ENCODE data around the gene MZT2A.
"Not testable (repeated sequence)": the region's sequence is repeated elsewhere in the genome, so short reads cannot be mapped to it uniquely, and the experiment has no call there.

The MZT2A gene

DNA sequence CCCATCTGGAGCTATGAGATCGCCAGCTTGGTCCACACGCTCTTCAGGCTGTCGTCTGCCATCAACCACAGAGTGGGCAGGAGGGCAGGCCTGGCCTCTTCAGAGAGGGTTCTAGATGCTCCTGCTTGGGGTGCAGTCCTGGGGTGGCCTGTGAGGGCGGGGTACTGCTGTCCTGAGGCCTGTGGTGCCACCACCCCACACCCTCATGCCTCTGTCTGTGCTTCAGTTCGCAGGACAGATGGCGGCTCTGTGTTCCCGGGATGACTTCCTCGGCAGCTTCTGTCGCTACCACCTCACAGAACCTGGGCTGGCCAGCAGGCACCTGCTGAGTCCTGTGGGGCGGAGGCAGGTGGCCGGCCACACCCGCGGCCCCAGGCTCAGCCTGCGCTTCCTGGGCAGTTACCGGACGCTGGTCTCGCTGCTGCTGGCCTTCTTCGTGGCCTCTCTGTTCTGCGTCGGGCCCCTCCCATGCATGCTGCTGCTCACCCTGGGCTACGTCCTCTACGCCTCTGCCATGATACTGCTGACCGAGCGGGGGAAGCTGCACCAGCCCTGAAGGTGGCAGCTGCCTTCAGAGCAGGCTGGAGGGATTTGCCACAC lies 27.8 kb upstream of the MZT2A start:
- not testable (repeated sequence) for DNase-seq

DNA sequence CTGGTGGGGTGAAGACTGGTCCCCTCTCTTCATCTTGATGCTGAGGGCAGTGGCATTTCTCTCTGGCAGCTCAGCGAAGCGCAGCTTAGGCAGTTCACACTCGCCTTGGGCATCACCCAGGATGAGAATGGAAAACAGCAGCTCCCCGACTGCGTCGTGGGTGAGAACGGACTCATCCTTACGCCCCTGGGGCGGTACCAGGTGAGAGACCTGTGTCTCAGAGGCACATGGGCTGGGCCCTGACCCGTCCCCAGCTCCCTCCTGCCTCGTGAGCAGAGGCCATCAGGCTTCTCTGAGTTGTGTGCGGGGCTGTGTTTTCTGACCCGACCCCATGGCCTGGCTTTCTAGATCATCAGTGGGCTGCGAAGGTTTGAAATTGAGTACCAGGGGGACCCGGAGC lies 27.3 kb upstream of the MZT2A start:
- no peak for DNase-seq

DNA sequence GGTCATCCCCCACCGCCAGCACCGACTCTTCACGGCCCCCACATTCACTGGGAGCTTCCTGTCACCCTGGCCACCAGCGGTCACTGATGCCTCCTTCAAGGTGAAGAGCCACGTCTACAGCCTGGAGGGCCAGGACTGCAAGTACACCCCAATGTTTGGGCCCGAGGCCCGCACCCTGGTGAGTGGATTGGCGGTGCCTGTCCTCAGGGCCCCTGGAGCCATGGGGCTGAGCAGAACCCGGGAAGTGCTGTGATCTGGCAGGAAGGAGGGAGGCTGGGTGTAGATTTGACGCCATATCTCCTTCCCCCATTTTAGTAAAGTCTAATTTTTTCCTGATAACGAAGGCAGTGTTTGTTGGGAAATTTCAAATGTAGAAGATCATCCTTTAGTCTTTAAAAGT lies 26.3 kb upstream of the MZT2A start:
- not testable (repeated sequence) for DNase-seq

DNA sequence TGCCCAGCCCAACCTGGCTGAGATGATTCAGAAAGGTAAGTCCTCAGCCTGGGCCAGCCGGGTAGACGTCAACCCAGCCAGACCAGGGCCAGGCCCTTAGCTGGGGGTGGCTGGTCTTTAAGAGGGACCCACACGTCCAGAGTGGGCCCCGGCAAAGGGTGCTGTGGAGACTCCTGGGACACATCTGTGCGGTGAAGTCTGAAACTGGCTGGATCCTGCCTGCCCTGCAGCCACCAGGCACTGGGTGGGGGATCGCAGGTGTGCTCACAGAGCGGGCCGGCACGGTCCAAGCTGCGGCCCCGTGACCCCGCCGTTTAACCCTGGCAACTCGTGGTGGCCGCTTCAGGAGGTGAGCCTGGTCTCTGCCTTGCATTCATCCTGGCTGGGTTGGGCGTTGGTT lies 25.7 kb upstream of the MZT2A start:
- not testable (repeated sequence) for DNase-seq

DNA sequence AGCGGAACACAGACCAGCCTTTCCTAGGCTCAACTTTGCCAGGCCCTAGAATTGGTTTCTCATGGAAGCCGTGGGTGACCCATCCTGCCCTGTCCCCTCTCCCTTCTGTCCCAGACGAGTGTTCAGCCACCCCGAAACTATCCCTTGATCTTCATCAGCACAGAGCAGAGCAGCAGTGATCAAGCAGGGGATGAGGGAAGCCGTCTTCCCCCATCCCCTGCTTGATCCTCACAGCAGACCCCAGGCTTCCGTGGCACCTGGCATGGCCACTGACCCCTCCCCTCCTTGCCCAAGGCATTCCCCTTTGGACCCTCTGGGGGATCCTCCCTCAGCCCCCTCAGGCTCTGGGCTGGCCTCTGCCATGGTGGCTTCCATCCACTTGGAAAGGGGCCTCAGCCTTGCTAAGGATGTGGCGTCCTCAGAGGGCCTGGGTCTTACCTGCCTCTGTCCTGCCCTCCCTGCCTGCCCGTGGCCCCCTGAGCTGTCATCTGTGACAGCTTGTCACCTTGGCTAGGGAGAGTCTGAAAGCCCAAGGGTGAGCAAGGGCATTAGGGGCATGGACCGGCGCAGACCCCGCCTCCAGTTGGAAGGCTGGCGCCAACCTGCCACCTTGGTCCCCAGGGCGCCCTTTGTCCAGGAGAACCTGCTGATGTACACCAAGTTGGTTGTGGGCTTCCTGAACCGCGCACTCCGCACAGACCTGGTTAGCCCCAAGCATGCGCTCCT lies 25.1 kb upstream of the MZT2A start:
- DNase-seq = no peak

DNA sequence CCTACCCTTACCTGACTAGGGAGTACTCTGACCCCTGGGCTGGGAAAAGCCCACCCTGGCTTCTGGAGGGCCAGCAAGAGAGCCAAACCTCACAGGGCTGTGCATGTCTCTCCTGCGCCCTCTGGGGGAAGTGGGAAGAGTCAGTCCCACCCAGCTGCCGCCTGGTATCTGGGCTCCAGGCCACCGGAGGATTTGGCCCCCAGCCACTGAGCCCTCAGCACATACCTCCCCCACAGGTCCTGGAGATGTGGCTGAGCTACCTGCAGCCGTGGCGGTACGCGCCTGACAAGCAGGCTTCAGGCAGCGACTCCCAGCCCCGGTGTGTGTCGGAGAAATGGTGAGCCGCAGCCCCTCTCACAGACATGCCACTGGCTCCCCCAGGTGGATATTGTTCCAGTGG lies 24.4 kb upstream of the MZT2A start:
- not testable (repeated sequence) for DNase-seq

DNA sequence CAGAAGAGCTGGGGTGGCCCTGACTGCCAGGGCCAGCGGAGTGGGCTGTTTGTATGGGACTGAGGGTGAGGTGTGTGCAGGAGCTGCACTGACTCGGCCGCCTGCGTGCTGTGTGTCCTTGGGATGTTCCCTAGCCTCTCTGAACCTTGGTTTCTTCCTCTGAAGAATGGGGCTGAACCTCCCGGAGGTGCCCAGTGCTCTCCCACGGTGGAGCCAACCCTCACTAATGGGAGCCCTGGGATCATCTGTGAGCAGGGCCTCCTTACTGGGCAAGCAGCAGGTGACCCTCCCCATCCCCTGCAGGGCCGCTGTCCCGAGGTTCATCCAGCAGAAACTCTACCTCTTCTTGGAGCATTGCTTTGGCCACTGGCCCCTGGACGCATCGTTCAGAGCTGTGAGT lies 23.8 kb upstream of the MZT2A start:
- DNase-seq = no peak

DNA sequence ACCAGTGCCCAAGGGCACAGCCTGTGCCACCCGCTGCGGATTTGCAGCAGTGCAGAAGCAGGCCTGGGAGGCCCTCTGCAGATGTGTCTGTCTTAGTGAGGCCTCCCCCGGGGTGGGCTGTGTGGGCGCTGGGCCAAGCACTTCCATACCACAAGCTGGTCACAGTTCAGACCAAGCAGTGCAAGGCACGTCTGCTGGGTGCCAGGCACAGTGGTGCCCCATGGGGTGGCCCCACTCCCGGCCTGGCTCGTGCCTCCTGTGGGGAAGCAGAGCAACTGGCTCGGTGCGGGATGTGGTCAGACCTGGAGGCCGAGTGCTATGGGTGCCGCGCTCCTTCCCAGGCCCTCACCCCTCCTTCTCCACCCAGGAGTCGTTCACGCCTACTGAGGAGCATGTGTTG lies 23.0 kb upstream of the MZT2A start:
- DNase-seq = not testable (repeated sequence)

DNA sequence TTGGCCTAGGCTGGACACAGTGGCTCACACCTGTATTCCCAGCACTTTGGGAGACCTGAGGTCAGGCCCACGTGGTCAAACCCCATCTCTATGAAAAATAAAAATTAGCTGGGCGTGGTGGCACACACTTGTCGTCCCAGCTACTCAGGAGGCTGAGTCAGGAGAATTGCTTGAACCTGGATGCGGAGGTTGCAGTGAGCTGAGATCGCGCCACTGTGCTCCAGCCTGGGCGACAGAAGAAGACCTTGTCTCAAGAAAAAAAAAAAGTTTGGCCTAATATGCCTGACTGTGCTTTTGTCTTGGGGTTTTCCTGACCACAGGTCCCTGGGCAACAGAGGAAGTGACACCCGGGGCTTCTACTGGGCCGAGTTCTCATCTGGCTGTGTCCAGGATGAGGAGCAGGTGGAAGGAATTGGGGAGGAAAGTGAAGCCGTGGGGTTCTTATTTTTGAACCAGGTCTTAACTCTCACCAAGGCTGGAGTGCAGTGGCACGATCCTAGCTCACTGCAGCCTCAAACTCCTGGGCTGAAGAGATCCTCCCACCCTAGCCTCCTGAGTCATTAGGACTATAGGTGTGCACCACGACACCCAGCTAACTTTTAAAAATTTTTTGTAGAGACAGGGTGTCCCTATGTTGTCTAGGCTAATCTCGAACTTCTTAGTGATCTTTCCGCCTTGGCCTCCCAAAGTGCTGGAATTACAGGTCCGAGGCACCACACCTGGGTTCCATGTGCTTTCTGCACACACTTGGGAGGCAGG lies 22.4 kb upstream of the MZT2A start:
- DNase-seq = not testable (repeated sequence)

DNA sequence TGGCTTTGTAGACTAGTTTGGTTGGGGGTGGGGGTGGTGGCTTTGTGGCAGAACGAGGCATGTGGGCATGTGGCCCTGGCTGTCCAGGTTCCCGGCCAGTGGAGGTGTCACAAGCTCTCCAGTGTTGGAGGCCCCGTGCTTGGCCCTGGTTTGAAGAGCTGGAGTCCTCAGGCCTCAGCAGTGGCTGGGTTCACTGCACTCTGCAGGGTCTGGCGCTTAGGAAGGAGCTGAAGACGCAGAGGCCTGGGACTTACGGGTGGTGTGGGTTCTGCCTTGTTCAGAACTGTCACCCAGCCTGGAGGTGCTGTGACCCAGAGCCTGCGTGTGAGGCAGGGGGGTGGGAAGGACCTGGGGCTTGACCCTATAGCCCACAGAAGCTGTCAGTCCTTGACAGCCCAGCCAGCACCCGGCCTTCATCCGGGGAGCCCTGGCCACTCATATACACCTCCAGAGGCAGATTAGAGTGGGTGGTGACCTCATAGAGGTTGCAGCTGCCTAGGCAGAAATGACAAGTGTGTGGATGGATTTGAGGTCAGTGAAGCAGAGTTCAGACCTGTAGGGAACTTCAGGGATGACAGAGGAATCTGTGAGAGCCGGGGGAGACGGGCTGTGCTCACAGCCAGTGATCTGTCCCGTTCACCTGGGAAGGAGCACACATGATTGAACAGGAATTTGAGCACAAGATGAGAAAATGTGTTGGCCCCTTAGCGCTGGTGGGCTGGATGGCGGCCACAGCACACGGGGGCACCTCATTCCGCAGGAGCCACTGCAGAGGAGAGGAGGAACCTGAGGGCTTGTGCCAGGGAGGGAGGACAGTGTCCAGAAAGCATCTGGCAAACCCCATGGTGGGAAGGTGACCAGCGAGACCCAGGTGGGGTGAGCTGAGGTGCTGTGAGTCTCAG lies 20.0 kb upstream of the MZT2A start:
- DNase-seq = not testable (repeated sequence)

DNA sequence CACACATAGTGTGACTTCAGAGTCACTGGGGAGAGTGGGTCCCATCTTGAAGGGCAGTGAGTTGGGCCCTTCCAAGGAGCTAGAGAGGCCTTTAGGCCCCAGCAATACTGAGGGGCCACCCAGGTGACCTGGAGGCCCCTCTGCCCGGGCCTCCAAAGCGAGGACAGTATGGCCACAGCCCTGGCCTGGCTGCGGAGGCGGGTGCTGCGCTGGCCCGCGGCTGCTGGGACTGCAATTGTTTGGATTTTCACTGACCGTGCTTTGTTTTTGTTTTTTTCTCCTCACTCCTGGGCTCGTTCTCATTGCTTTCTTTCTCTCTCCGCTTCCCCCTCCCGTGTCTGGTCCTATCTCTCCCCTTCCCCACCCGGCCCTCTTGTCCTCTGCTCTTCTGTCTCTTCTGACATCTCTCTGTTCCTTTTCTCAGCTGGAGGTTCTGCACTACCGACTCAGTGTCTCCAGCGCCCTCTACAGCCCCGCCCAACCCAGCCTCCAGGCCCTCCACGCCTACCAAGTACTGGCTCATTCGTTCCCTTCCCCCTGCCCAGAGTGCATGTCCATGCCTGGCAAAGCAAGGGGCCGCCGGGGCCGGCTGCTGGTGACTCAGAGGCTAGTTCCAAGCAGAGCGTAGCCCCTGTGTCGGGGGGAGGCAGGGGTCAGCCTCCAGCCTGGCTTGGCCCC lies 19.2 kb upstream of the MZT2A start:
- not testable (repeated sequence) for DNase-seq

DNA sequence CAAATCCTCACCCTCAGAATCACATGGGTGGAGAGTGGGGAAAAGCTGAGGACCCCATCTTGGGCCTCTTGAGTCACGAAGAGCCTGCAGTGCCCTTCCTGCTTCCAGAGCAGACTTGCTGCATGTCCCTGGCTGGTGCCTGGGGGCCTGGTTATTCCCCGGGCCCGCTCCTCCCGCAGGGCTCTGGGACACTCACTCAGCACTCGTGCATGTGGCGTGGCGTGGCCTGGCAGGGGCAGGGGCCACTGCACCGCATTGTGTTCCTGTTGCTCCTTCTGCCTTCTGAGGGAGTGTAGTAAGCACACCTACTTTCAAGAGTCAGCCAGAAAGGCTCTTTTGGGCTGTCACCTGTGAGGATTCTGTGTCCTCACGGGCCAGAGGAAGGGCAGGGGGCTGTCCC lies 17.4 kb upstream of the MZT2A start:
- no peak for DNase-seq

DNA sequence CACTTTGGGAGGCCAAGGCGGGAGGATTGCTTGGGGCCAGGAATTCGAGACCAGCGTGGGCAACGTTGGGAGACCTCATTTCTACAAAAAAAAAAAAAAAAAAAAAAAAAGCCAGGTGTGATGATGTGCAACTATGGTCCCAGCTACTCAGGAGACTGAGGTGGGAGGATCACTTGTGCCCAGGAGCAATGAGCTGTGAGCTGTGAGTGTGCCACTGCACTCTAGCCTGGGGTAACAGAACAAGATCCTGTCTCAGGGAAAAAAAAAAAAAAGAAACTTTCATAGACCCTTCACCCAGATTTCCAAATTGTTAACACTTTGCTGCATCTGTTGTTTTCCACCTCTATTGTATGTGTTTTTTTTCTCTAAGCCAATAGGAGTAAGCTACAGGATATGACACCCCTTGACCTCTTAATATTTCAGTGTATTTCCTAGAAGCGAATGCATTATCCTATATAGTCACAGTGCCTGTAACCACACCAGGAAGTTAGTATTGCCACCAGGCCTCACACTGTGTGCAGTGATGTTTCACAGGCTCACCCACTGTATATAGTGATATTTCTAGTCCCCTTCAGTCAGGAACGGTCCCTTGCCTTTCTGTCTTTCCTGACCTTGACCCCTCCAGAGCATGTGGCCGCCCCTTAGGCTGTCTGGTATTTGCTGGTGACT lies 12.0 kb upstream of the MZT2A start:
- DNase-seq = not testable (repeated sequence)

DNA sequence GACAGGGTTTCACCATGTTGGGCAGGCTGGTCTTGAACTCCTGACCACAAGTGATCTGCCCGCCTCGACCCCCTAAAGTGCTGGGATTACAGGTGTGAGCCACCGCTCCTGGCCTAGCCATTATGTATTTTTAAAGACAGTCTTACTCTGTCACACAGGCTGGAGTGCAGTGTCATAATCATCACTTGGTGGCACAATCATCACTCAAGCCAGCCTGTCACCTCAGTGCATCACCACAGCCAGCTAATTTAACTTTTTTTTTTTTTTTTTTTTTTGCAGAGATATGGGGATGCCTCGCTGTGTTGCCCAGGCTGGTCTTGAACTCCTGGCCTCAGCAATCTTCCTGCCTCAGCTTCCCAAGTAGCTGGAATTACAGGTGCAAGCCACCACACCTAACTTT lies 11.4 kb upstream of the MZT2A start:
- DNase-seq = not testable (repeated sequence)

DNA sequence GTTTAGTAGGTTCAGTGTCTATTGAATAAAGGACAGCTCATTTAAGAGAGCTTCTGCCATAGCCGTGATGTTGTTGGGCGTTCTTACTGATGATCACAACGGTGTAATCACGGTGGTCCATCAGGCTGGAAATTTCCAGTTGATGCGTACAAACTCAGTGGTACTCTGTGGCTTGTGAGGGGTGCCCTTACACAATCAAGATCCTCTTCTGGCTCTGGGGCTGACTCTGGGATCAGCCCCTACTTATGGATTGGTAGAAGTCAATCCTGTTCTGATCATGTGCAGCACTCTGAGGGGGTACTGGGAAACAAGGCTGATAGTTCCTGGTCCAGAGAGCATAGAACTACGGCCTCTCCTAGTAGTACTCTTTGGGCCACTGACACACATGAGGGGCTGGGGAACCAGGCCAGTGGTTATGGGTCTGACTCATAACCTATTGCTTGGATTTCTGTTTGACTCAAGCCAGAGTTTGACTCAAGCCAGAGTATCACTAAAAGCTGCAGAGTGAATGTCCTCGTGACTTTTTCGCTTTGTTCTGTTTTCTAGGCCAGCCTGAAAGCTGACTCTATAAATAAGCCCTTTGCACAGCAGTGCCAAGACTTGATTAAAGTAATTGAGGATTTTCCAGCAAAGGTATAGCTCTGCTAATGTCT lies 6.2 kb upstream of the MZT2A start:
- not testable (repeated sequence) for DNase-seq

DNA sequence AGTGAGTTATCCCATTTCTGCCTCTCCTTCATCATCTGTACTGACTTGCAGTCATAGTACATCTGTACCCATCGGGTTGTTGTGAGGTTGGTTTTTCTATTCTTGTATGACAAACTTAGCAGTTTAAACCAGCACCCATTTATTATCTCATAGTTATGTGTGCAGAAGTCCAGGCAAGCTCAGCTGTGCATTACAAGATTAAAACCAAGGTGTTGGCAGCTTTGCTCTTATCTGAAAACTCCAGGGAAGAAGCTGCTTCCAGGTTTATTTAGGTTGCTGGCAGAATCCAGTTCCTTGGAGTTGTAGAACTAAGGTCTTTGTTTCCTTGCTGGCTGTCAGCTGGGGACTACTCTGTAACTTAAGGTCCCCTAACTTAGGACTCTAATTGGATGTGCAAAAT lies 3.3 kb upstream of the MZT2A start:
- not testable (repeated sequence) for DNase-seq

DNA sequence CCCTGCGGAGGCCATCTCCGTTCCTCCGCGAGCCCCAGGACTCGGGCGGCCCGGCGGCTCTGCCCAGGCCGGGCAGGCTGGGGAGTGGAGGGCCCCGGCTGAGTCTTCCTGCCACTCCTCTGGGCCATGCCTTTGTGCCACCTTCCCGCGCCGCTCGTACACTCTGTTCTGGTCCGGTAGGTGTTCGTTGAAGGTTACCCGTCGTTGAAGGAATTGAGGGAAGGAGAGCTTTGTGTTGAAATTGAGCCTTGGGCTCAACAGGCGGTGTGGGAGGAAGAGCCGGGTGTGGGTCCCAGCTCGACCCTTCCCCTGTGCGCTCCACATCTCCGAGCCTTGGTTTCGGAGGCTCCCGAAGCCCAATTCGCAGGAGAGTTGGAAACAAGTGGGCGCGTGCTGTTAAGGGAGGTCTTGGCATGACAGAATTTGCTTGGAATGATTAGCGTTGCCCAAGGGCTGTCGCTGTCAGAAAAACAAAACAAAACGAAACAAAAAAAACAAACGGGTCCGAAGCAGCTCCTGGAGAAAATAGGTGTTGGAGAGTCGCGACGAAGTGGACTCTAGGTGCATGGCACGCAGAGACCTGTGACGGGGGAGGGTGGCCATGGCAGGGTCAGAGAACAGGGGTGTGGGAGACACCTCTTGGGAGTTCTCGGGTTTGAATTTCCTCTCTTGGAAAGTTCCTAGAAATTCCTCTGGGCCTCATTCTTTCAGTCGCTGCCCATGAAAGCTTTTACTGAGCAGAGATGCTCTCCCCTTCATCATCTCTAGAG lies 1.2 kb upstream of the MZT2A start:
- no peak for DNase-seq

DNA sequence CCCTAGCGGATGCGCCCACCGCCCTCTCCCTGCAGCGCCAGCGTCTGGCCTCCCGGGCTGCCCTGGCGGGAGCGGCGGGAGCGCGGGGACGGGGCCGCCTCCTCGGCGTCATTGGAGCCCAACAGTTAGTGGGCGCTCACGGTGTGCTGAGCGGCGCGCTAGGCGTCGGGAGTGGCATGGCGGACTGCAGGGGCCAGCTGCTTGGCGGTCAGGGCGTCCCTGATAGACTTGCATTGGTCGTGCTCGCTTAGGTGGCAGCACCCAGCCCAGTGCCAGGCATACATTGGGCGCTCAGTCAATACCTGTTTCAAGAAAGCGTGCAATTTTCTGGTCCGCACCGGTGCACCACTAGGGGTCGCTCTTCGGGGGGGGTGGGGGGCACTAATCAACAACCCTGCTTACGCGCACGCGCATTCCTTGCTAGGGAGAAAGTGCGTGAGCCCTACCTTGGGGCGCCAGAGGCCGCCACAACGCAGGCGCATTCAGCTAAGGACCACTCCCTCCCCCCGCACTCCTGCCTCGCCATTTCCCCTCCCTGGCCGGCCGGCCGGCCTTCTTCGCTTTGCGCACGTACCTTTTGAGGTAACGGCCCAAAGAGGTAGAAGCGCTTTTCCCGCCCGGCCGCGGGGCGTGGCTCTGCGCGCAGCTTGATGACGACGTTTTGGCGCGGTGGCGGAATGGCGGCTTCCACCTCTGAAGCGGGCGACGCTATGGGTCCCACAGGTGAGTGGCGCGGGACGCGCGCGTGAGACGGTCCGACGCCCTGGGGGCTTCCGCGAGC lies 411 bp upstream of the MZT2A start:
- DNase-seq = peak; percentile 93

DNA sequence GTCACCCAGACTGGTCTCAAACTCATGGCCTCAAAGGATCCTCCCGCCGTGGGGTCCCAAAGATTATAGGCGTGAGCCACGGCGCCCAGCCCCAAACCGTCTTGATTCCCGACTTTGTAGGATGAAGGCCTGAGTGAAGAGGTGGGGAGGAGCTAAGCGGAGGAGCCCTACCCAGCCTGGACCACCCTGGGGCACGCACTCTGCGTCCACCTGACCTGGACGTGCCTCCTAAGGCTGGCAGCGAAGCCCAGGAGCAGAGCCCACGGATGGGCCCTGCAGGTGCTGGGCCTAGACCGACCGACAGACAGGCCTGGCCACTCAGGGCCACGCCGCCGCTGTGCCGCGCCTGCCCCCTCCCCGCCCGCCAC lies 744 bp downstream of the MZT2A start:
- DNase-seq = not testable (repeated sequence)
